Stimulated activated memory B cell treated with anti-CD40 and anti-IgM and Interleukin-4, amounts not matched to agents 10 μg/mL and 1 μg/mL and 100 μg/mL, for 72 hours (primary cell): ENCODE measurements around the gene LAIR2.
A peak's percentile ranks its signal among the peaks of the same experiment; 100 is the strongest.
"Not testable (repeated sequence)": the region's sequence is repeated elsewhere in the genome, so short reads cannot be mapped to it uniquely, and the experiment has no call there.

Source experiments
- ATAC-seq: fragments of 150-1000 bp; cut with Tn5 transposase; 2 replicates; pipeline ENCODE4 v1.10.0; 2021
- H3K27ac Mint-ChIP-seq: one replicate; pipeline ENCODE4 v1.8.0; 2022; ENCODE audit warnings: mild to moderate bottlenecking, mixed read lengths
- H3K27me3 Mint-ChIP-seq: one replicate; pipeline ENCODE4 v1.8.0; 2022; ENCODE audit warnings: mixed read lengths
- H3K36me3 Mint-ChIP-seq: one replicate; pipeline ENCODE4 v1.8.0; 2022; ENCODE audit warnings: mixed read lengths
- H3K4me1 Mint-ChIP-seq: one replicate; pipeline ENCODE4 v1.8.0; 2022; ENCODE audit warnings: mixed read lengths
- H3K4me3 Mint-ChIP-seq: one replicate; pipeline ENCODE4 v1.8.0; 2022; ENCODE audit warnings: mild to moderate bottlenecking, moderate library complexity, mixed read lengths
- H3K9me3 Mint-ChIP-seq: one replicate; pipeline ENCODE4 v1.8.0; 2022; ENCODE audit warnings: mixed read lengths

The LAIR2 gene

DNA sequence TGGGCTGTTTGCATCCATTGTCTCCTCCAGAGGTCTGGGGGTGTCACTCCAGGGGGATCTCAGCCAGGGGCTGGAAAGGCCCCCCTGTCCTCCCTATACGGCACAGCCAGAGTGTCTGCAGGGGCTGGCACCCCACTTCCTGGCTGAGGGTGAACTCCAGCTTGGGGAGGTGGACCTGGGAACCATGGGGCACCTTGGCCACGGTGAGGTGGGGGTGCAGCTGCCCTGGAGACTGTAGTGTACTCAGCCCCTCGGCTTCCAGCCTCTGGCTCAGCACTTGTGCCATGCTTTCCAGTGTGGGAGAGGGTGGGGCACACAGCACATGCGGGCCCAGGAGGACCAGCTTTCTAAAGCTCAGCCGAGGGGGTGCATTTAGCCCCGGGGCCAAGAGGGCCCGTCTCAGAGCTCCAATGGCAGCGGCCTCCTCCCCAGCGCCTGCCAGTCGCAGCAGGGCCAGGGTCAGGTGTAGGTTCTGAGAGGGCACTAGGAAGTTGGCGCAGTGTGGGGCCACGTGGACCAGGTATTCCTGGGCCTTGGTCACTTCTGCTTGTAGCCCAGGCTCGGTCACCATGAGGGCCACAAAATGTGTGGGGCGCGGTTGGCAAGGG, 40.5 kb upstream of the LAIR2 start:
- Mint-ChIP-seq H3K4me1 (peaks cover 56% of the 10 kb centered on the region), H3K36me3 (peaks cover 37% of the 10 kb centered on the region), H3K9me3 (no peaks in the 10 kb centered on the region), H3K27ac (peak overlapping the region; percentile 86), H3K4me3 (peak overlapping the region; percentile 79), H3K27me3 (no peaks in the 10 kb centered on the region)
- no peak for ATAC-seq

DNA sequence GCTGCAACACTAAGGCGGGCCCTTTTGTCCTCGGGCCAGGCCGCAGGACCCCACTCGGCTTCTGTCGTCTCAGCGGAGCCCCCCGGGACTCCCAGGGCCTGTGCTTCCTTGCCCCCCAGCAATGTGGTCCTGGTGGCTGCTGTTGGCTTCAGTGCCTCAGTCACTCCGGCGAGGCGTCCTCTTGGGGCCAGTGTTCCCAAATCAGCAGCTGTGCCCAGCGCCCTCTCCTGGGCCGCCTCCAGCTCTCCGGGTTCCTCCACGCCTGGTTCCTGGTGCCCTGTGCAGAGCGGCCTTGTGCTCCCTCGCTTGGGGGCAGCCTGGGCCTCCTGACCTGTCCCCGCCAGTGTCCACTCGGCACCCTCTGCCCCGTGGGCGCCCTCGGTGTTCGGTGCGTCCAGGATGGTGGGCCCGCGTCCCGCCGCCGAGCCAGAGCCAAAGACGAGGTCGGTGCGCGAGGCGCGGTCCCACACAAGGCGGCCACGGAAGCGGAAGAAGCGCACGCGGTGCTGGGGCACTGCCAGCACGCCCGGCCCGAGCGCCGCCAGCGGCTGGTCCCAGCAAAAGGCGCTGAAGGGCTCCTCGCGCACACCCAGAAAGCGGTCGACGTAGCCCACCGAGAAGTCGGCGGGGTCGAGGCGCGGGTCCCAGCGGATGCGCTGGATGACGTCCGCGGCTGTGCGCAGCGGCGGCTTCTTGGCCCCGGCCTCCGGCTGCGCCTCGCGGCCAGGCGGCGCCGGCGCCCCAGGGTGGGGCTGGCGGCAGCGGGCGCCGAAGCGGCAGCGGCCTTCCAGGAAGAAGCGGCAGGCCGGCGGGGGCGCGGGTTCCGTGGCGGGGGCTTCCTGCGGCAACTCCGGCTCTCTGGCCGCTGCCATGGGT, 39.7 kb upstream of the LAIR2 start:
- peak; percentile 44 for ATAC-seq
- Mint-ChIP-seq H3K27ac (peak overlapping the region; percentile 86), H3K36me3 (peaks cover 29% of the 10 kb centered on the region), H3K4me3 (peak overlapping the region; percentile 85), H3K27me3 (no peaks in the 10 kb centered on the region), H3K9me3 (no peaks in the 10 kb centered on the region), H3K4me1 (peaks cover 56% of the 10 kb centered on the region)

DNA sequence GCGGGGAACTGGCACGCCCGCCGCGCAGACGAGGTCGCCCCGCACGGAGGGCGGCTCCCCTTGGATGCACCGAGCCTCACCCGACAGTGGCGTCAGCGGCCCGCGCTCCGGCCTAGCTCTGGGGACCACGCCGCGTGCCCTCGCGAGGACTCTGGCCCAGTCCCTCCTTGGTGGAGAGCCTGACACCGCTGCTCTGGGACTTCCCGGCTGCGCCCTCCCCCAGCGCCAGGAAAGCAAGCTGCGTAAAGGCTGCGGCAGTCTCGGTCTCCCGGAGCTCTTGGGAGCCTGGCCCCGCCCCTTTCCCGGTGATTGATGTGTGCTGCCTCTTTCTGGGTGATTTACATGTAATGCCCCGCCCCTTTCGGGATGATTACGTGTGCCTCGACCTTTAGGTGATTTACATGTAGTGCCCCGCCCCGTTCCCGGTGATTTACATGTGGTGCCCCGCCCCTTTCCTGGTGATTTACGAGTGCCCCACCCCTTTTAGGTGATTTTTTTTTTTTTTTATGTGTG, 39.0 kb upstream of the LAIR2 start, which contains the start of gene LENG9:
Gene LENG9 (minus strand): TSS at position 248 of the 513 bp plus-strand sequence. CDS start 252 bp downstream, outside the sequence.
- peak within 1 kb of the TSS; percentile 86 for H3K27ac Mint-ChIP-seq
- peak within 1 kb of the TSS; percentile 85 for H3K4me3 Mint-ChIP-seq
- H3K36me3 Mint-ChIP-seq: peaks cover 22% of the 10 kb centered on the region
- H3K4me1 Mint-ChIP-seq: peaks cover 49% of the 10 kb centered on the region
- peaks cover 3% of the 10 kb centered on the region for H3K27me3 Mint-ChIP-seq
- peak; percentile 77 for ATAC-seq
- H3K9me3 Mint-ChIP-seq: no peaks in the 10 kb centered on the region

DNA sequence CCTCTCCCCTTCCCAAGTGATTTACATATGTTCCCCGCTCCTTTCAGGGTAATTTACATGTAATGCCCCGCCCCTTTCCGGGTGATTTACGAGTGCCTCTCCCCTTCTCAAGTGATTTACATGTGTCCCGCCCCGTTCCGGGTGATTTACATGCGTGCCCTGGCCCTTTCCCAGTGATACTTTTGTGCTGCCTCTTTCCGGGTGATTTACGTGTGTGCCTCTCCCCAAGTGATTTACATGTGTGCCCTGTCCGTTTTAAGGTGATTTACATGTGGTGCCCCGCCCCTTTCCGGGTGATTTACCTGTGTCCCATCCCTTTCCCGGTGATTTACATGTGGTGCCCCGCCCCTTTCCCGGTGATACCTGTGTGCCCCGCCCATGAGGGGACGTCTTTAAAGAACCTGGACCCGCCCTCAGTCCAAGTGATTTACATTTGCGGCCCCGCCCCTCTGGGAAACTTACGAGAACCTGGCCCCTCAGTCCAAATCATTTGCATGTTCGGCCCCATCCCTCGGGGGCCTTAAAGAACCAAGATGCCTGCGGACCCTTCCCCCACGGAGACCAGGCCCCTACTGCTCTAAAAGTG, 38.5 kb upstream of the LAIR2 start:
- Mint-ChIP-seq H3K4me3 (peak overlapping the region; percentile 85), H3K9me3 (no peaks in the 10 kb centered on the region), H3K27me3 (peaks cover 8% of the 10 kb centered on the region), H3K36me3 (peaks cover 17% of the 10 kb centered on the region), H3K27ac (peak overlapping the region; percentile 86), H3K4me1 (peaks cover 44% of the 10 kb centered on the region)
- peak; percentile 74 for ATAC-seq

DNA sequence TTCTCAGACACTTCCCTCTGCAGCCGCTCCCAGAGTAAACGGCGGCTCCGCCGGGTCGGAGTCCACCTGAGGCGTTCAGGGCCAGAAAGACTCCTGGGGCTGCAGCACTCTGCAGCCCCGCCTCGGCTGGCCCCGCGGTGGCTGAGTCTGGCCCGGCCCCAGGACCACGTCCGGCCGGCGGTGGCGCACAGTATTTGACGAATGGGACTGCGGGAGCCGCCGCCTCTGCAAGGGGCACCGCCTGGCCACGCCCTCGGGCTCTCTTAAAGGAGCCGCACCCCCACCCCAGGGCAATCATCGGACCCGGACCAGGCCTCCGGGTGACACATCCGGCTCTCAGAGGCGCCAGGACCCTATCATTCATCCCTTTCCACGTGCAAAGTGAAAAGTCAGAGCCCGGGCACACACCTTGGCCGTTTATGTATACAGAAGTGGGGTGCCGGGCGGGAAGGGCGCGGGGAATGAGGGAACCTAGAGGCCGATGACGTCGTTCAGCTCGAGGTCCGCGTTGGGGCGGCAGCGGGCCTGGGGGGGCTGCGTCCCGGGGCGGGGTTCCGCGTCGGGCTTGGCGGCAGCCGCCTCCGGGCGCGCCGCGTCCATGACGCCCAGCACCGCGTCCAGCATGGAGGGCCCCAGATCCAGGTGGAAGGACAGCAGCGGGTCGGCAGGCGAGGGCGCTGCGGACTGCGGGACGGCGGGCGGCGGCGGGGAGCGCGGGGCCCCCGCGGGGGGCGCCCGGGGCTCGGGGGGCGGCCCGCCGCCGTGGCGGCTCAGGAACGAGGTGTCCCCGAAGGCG, 37.8 kb upstream of the LAIR2 start:
- H3K27ac Mint-ChIP-seq: peak overlapping the region; percentile 86
- peak; percentile 79 for ATAC-seq
- no peaks in the 10 kb centered on the region for H3K9me3 Mint-ChIP-seq
- peak overlapping the region; percentile 85 for H3K4me3 Mint-ChIP-seq
- peaks cover 15% of the 10 kb centered on the region for H3K27me3 Mint-ChIP-seq
- peaks cover 37% of the 10 kb centered on the region for H3K4me1 Mint-ChIP-seq
- peaks cover 11% of the 10 kb centered on the region for H3K36me3 Mint-ChIP-seq

DNA sequence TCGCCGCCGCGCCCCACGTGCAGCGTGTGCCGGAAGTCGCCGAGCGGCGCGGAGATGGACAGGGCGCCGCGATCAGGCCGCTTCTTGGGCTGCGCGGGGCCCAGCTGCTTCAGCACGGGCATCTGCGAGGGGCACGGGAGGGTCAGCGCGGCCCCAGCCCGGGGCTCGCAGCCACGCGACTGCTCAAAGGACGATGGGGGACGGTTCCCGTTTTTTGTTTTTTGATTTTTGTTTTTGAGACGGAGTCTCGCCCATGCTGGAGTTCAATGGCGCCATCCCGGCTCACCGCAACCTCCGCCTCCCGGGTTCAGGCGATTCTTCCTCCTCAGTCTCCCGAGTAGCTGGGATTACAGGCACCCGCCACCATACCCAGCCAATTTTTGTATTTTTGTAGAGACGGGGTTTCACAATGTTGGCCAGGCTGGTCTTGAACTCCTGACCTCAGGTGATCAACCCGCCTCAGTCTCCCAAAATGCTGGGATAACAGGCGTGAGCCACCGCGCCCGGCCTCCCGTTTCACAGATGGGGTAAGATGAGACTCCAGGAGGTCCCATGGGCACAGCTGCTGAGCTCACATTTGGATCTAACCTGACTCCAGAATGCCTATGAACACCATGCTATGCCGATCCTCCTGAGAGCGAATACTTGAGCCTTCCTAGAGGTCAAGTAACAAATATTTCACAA, 37.1 kb upstream of the LAIR2 start:
- H3K4me3 Mint-ChIP-seq: peak overlapping the region; percentile 62
- peaks cover 23% of the 10 kb centered on the region for H3K27me3 Mint-ChIP-seq
- H3K4me1 Mint-ChIP-seq: peaks cover 44% of the 10 kb centered on the region
- no peak for ATAC-seq
- no peaks in the 10 kb centered on the region for H3K9me3 Mint-ChIP-seq
- H3K36me3 Mint-ChIP-seq: peaks cover 11% of the 10 kb centered on the region
- H3K27ac Mint-ChIP-seq: no peak overlapping the region

DNA sequence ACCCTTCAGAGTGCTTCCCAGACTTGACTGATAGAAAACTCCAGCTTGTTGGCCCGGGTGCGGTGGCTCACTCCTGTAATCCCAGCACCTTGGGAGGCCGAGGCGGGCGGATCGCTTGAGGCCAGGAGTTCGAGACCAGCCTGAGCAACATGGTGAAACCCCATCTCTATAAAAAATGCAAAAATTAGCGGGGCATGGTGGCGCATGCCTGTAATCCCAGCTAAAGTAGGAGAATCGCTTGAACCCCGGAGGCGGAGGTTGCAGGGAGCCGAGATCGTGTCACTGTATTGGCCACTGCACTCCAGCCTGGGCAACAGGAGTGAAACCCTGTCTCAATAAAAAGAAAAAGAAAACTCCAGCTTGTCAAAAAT, 36.5 kb upstream of the LAIR2 start:
- Mint-ChIP-seq H3K4me3 (peak overlapping the region; percentile 62), H3K27me3 (peaks cover 28% of the 10 kb centered on the region), H3K36me3 (peaks cover 11% of the 10 kb centered on the region), H3K4me1 (peaks cover 48% of the 10 kb centered on the region)
- H3K9me3 Mint-ChIP-seq, ATAC-seq, H3K27ac Mint-ChIP-seq: not testable (repeated sequence)

DNA sequence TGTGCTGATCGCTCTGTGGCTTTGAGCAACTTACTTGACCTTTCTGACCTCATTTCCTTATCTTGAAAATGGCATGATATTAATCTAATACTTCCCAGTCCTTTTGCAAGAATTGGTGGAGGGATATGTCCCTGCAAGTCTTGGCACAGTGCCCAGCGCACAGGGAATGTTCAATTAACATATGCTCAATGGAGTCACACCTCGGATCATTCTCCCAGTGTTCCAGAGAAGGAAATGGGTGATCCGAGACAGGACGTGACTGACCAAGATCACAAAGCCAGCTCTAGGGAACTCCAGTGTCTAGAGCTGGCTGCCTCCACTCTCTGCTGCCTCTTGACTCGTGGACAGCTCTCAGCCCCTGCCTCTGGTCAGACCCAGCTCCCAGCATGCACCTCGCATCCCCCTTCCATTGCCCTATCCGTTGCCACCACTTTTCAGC, 33.1 kb upstream of the LAIR2 start:
- H3K27me3 Mint-ChIP-seq: peaks cover 54% of the 10 kb centered on the region
- no peaks in the 10 kb centered on the region for H3K36me3 Mint-ChIP-seq
- no peaks in the 10 kb centered on the region for H3K9me3 Mint-ChIP-seq
- ATAC-seq: no peak
- no peak overlapping the region for H3K4me3 Mint-ChIP-seq
- H3K4me1 Mint-ChIP-seq: peaks cover 20% of the 10 kb centered on the region
- no peak overlapping the region for H3K27ac Mint-ChIP-seq

DNA sequence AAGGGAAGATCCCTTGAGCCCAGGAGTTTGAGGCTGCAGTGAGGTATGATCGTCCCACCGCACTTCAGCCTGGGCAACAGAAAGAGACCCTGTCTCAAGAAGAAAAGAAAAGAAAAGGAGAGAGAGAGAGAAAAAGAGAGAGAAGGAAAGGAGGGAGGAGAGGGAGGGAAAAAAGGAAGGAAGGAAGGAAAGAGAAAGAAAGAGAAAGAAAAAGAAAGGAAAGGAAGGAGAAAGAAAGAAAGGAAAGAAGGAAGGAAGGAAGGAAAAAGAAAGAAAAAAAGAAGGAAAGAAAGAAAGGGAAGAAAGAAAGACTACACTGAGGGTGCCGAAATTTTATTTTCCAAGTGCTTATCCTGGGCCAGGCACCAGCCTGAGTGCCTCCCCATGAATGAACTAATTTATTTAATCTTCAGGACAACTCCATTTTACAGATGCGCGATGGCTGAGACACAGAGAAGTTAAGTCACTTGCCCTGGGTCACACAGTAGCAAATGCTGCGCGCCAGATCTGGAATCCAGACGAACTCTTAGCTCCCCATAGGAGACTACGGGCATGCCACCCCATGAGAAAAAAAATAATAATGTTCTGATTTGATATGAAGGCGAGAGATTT, 32.2 kb upstream of the LAIR2 start:
- Mint-ChIP-seq H3K27me3 (peaks cover 60% of the 10 kb centered on the region), H3K27ac (no peak overlapping the region), H3K4me1 (peaks cover 16% of the 10 kb centered on the region), H3K36me3 (no peaks in the 10 kb centered on the region), H3K4me3 (no peak overlapping the region), H3K9me3 (no peaks in the 10 kb centered on the region)
- no peak for ATAC-seq

DNA sequence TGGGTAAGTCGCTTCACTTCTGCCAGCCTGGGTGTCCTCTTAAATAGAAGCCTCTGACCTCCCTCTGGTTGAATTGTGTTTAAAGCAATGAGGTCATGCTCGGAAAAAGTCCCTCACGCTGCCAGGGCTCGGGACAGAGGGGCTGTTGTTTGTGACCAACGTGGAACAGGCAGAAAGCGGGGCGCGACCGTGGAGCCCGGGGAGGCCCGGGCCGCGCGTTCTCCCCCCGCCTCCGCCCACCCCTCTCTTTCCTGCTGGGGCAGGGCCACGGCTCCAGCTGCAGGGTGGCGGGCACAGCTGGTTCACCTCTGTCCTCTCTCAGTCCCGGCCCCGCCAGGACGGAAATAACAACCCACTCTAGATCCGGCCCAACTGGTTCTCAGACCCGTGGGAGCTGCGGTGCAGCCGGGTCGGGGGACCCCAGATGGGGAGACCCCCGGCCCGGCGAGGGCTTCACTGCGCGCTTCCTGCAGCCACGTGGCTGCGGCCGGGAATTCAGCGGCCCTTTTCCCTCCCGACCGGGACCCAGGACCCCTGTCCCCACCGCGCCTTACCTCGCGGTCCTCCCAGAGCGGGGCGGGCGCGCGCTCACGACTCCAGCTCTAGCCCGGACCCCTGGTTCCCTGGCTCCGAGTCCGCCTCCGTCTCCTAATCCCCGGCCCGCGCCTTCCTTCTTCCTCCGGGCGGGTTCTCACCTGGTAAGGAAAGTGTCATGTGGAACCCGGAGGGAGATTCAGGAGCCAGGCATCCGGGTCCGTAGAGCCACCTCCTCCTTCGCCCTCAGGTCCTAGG, 31.4 kb upstream of the LAIR2 start:
- no peaks in the 10 kb centered on the region for H3K9me3 Mint-ChIP-seq
- no peaks in the 10 kb centered on the region for H3K36me3 Mint-ChIP-seq
- peak; percentile 41 for ATAC-seq
- H3K4me3 Mint-ChIP-seq: peak overlapping the region; percentile 36
- H3K27ac Mint-ChIP-seq: no peak overlapping the region
- peaks cover 63% of the 10 kb centered on the region for H3K27me3 Mint-ChIP-seq
- H3K4me1 Mint-ChIP-seq: peaks cover 11% of the 10 kb centered on the region

DNA sequence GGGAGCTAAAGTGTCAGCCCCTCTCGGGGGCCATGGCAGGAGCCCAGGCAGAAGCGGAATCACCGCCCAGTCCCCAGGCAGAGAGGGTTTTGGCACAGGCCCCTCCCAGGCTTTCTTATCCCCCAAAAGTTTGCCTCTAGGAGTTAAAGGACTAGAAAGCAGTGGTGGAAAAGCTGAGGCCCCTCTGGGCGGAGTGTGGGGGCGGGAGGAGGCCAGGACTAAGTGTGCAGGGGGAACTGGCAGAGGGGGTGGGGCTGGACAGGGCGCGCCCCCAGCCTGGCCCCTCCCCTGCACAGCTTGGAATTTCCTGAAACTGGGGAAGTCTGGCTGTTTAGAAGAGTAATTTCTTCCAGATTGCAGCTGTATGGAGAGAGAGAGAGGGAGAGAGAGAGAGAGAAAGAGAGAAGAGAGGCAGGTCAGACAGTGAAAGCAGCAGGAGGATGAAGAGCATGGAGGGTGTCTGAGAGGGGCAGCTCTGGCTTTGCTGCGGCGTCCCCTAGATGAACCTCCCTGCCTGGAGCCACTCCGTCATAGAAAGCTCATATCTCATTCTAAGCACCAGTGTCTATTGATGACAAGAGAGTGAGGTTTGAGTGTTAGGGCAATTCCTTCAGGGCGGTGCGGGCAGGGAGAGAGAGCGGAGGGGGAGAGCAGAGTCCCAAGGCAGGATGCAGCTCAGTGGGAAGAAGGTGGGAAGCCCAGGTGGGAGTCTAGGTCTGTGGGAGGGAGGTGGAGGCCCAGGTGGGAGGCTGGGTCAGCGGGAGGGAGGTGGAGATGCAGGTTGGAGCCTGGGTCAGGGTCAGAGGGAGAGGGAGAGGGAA, 29.4 kb upstream of the LAIR2 start, which contains the start of gene CDC42EP5:
Gene CDC42EP5 (minus strand): TSS at position 226 of the 821 bp plus-strand sequence. CDS start 7,749 bp downstream, outside the sequence.
- Mint-ChIP-seq H3K27ac (no peak within 1 kb of the TSS), H3K4me1 (peaks cover 11% of the 10 kb centered on the region), H3K4me3 (no peak within 1 kb of the TSS), H3K36me3 (no peaks in the 10 kb centered on the region), H3K9me3 (no peaks in the 10 kb centered on the region), H3K27me3 (peaks cover 84% of the 10 kb centered on the region)
- peak; percentile 44 for ATAC-seq

DNA sequence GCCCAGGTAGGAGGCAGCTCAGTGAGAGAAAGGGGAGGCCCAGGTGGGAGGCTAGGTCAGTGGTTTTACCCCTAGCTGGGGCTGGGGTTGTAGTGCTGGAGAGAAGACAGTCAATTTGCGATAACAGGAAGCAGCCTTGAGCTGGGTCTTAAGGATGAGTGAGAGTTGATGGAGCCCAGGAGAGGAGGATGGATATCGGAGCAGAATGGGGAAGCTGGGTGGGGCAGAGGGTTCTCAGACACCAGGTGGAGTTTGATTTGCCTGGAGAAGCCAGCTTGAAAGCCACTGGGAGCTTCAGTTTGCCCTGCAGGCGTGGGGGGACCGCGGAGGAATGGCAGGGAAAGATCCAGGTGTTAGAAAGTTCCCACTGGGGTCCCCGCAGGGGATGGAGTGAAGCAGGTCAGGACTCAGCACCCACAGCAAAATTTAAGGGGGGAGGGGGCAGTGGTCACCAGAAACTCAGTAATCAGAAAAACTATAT, 28.7 kb upstream of the LAIR2 start:
- no peaks in the 10 kb centered on the region for H3K36me3 Mint-ChIP-seq
- H3K4me1 Mint-ChIP-seq: peaks cover 11% of the 10 kb centered on the region
- H3K4me3 Mint-ChIP-seq: no peak overlapping the region
- peaks cover 84% of the 10 kb centered on the region for H3K27me3 Mint-ChIP-seq
- H3K27ac Mint-ChIP-seq: no peak overlapping the region
- ATAC-seq: no peak
- H3K9me3 Mint-ChIP-seq: no peaks in the 10 kb centered on the region
